ENCODE data around the gene SKIC2.
A peak's percentile ranks its signal among the peaks of the same experiment; 100 is the strongest.
"Not testable (repeated sequence)": the region's sequence is repeated elsewhere in the genome, so short reads cannot be mapped to it uniquely, and the experiment has no call there.

SKIC2 gene

DNA sequence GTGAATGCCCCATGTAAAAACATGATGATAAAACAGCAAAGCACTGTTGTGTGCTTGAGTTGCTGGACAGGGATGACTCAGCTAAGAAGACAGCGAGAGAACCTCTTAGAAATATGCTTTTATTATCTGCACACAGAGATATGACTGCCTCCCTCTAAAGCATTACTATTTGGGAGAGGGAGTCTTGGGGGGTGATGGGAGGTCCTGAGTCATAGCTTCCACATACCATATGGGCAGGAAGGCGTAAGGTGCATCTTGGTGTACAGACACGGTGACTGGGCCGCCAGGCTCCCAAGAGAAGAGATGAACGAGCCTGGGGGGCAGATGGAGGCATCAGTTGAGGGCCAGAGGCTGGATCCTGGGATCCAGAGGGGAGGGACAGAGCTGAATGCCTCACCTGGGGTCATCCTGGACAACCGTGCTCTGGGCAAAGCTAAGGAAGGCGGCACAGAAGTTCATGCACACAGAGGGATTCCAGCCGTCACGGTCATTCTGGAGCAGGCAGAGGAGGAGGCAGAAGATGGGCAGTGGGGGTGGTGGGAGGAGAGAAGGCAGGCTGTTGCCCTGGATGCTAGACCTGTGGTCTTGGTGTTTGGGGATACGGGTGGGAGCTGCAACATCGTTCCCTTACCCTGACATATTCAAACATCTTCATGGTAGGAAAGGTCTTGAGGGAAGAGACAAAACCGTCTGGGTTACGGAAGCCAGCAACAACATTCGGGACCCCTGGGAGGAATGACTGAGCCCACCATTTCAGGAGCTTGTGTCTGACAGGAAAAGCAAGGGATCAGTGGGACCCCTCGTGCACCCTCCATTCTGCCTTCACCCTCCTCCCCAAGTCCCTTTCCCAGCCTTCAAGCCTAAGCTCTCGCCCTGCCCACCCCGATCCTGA, 11.0 kb downstream of the SKIC2 start:
- peak; percentile 21 for DNase-seq

GRCh38 chr6:31970604-31971271, 11.8 kb downstream of the SKIC2 start:
- DNase-seq: no peak

DNA sequence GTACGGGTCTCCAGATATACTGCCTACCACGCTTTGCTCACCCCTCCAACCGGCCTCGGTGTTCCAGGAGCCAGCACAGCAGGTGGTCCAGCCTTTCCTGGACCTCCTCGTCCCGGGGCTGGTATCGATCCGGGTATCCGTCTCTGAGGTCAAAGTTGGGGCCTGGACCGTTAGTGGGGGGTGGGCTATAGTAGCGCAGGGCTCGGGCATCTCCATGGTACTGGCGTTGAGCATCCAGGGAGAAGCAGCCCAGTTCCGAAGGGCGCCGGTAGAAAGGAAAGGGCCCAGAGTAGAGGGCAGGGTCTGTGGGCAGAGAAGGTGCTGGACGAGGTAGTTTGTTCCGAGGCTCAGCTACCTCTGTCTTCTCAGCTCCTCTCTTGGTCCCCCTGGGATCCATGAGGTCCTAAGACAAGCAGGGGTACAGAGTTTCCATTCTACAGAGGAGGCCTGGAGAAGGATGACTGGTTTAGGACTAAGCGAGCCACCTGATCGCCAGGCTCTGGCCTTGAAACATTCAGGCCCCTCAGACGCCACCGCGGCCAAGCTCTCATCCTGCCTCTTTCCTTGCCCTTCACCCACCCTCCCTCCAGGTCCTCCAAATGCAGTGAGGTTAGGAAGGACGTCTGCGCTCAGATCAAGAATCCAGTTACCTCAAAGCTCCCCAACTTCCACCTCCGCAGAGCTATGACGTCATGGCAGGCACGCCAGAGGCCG, 12.5 kb downstream of the SKIC2 start:
- DNase-seq: no peak

DNA sequence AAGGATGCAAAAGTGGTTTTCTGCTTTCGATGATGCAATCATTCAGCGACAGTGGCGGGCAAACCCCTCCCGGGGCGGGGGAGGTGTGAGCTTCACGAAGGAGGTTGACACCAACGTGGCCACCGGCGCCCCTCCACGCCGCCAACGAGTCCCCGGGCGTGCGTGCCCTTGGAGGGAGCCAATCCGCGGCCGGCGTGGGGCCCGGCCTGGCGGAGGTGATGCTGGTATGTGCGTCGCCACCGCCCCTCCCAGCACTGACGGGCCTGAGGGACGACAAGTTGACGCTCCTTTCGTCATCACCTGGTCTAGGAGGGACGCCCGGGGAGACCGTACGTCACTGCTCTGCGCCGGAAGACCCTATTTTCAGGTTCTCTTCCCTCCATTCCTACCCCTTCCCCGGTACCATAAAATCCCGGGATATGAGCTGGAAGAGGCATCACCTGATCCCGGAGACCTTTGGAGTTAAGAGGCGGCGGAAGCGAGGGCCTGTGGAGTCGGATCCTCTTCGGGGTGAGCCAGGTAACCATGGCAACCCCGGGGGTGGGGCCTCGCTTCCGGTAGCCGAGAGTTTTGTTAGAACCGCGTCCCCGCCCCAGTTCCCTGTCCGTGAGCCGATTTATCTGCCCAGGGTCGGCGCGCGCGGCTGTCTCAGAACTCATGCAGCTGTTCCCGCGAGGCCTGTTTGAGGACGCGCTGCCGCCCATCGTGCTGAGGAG, 13.2 kb downstream of the SKIC2 start, which contains the start of gene DXO:
Gene DXO, minus strand, starts transcription at position 146 of the 716 bp plus-strand sequence. CDS start 463 bp downstream, outside the sequence.
- peak; percentile 98 for DNase-seq

- peak; percentile 49 for DNase-seq
Measured at GRCh38 chr6:31972709-31973350, 13.9 kb downstream of the SKIC2 start.

DNA sequence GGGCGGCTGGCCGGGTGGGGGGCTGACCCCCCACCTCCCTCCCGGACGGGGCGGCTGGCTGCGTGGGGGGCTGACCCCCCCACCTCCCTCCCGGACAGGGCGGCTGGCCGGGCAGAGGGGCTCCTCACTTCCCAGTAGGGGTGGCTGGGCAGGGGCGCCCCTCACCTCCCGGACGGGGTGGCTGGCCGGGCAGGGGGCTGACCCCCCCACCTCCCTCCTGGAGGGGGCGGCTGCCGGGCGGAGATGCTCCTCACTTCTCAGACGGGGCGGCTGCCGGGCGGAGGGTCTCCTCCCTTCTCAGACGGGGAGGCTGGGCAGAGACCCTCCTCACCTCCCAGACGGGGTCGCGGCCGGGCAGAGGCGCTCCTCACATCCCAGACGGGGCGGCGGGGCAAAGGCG, 17.1 kb downstream of the SKIC2 start:
- not testable (repeated sequence) for DNase-seq

DNA sequence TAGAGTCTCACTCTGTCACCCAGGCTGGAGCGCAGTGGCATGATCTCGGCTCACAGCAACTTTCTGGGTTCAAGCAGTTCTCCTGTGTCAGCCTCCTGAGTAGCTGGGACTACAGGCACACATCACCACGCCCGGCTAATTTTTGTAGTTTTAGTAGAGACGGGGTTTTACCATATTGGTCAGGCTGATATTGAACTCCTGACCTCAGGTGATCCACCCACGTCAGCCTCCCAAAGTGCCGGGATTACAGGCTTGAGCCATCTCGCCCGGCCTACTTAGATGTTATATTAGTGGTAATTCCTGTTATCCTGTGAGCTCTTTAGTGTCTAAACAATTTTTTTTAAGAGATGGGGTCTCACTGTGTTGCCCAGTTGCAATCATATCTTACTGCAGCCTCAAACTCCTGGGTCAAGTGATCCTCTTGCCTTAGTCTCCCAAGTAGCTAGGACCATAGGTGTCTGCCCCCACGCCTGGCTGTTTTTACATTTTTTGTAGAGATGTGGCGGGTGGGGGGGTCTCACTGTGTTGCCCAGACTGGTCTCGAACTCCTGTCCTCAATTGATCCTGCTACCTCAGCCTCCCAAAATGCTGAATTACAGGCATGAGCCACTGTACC, 18.9 kb downstream of the SKIC2 start:
- no peak for DNase-seq

GRCh38 chr6:31978831-31979230, 19.9 kb downstream of the SKIC2 start:
- DNase-seq: no peak

- peak; percentile 30 for DNase-seq
Measured at GRCh38 chr6:31979238-31979898, 20.4 kb downstream of the SKIC2 start.

DNA sequence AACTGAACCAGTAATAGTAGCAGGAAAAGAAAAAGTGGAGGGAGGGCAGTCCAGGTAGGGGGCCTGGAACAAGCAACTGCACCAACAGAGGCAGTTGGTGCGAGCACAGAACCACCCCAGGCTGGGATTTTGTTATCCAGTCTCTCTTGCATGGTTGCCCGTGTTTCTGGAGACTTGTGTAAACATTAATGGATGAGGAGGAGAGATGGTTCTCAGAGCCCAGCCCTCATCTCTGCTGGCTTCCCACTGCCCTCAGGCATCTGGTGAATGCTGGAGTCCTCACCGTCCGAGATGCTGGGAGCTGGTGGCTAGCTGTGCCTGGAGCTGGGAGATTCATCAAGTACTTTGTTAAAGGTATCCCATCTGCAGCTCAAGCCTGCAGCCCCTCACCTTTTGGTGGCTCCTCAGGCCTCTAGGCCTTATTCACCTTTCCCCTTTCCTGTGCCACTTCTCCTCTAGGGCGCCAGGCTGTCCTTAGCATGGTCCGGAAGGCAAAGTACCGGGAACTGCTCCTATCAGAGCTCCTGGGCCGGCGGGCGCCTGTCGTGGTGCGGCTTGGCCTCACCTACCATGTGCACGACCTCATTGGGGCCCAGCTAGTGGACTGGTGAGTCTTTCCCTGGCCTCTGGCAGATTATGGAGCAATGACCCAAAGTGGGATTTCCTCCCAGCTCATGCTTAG, 21.4 kb downstream of the SKIC2 start:
- DNase-seq: not testable (repeated sequence)

GRCh38 chr6:31980998-31981397, 22.0 kb downstream of the SKIC2 start:
- not testable (repeated sequence) for DNase-seq

- not testable (repeated sequence) for DNase-seq
Measured at GRCh38 chr6:31981744-31982143, 22.8 kb downstream of the SKIC2 start, which contains the start of gene C4A. C4A (plus strand) TSS chr6:31982057; CDS start chr6:31982108, 51 bp downstream.

GRCh38 chr6:31989363-31989762, 30.4 kb downstream of the SKIC2 start:
- DNase-seq: not testable (repeated sequence)

DNA sequence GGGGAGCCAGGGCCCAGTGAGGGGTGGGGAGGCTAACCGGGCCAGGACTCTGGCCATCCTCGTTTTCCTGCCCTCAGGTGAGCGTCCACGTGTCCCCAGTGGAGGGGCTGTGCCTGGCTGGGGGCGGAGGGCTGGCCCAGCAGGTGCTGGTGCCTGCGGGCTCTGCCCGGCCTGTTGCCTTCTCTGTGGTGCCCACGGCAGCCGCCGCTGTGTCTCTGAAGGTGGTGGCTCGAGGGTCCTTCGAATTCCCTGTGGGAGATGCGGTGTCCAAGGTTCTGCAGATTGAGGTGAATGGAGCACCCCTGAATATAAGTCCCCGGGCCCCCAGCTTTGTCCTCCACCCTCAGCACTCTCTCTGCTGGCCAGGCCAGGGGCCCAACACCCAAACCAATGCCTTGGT, 35.4 kb downstream of the SKIC2 start:
- DNase-seq: not testable (repeated sequence)

GRCh38 chr6:31996385-31996784, 37.4 kb downstream of the SKIC2 start:
- not testable (repeated sequence) for DNase-seq

DNA sequence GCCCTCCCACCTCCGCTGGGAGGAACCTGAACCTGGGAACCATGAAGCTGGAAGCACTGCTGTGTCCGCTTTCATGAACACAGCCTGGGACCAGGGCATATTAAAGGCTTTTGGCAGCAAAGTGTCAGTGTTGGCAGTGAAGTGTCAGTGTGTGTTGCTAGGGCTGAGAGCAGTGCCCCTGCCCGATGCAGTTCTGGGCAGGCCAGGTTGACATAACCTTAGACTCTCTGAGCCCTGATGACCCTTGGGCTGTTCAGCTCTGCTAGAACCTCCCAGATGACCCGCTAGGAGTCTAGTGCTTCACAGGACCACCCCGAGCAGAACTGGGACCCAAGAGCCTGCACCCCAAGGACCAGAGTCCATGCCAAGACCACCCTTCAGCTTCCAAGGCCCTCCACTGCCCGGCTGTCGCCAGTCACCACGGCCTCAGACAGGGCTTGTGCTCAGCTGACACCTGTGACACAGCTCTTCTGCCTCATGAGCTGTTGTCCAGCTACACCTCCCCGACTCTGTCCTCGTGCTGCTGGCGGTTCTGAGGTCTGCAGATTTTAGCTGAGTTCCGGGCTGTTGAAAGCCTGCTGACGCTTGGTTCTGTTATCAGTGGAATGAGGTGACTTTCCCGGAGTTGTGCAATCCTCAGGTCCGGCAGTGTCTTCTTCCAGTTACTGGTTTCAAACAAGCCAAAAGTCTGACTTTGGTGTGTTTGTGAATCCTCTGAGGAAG, 43.7 kb downstream of the SKIC2 start:
- DNase-seq: not testable (repeated sequence)

- DNase-seq: not testable (repeated sequence)
Measured at GRCh38 chr6:32003301-32003700, 44.3 kb downstream of the SKIC2 start.

DNA sequence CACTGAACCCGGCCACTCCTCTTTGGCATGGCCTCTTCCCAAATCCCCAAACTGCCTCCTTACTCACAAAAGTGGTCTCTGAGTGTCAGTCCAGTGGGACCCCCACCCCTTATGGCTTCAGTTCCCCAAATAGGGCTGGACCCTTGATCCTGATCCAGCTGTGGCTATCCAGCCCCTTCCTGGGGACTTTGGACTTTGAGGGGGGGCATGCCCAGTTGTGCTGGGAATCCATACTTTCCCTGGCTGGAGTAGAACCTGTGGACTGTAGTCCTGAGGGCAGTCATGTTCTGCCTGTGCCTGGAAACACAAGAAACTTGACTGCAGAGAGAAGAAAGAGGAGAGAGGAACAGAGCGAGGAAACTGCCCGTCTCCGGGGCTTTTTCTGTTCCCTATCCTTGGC, 45.4 kb downstream of the SKIC2 start:
- DNase-seq: not testable (repeated sequence)

DNA sequence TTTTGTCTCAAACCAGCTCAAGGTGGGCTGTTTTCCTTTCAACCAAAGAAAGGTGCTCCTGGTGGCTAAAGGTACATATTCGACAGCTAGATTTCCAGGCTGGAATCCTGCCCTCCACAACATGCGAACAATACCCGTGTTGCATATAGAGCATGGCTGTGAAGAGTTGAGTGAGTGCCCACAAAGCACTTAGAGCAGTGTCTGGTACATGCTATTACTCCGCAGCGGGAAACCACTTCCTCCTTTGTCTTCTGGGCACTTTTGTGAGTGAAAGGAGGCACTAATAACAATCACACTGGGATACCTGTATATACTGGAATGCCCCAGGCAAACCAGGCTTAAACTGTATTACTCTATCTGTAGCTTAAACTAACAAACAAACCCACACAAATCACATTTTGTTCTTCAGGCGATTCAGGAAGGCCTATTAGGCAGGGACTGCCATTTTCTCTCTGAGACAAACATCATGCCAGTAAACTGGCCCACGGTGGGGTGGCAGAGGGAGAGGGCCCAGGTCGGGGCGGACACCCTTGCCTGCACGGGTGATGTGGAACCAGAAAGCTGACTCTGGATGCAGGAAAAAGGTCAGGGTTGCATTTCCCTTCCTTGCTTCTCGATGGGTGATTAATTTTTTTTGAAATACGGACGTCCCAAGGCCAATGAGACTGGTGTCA, 46.0 kb downstream of the SKIC2 start:
- not testable (repeated sequence) for DNase-seq

All from hematopoietic multipotent progenitor cell treated with erythropoietin and hydrocortisone succinate and interleukin-3 and kit ligand, for 8 days (in vitro differentiated cells).